Epithelial cell of esophagus (primary cell): ENCODE measurements around the gene NKX6-1.
A peak's percentile ranks its signal among the peaks of the same experiment; 100 is the strongest.

ENCODE experiments used
- DNase-seq: peaks from one replicate; pipeline ENCODE4 v3.0.0; 2010; ENCODE audit warnings: low read depth
- H3K4me3 ChIP-seq: 2 replicates; pipeline ENCODE4 v1.5.1; 2011; ENCODE audit warnings: mild to moderate bottlenecking, low read length, control low read depth
- CTCF ChIP-seq: IDR thresholded peaks from 2 replicates; pipeline ENCODE4 v1.5.1; 2011; ENCODE audit warnings: low read depth, mild to moderate bottlenecking, low read length, control low read depth, inconsistent platforms; ENCODE audit not compliant: insufficient read depth; ENCODE audit errors: missing control alignments

NKX6-1 gene

GRCh38 chr4:84503495-84504437 is 4.7 kb upstream of the NKX6-1 start:
- peak; percentile 83 for TF ChIP-seq CTCF
- peak; percentile 75 for DNase-seq
- no peak overlapping the region for H3K4me3 ChIP-seq

DNA sequence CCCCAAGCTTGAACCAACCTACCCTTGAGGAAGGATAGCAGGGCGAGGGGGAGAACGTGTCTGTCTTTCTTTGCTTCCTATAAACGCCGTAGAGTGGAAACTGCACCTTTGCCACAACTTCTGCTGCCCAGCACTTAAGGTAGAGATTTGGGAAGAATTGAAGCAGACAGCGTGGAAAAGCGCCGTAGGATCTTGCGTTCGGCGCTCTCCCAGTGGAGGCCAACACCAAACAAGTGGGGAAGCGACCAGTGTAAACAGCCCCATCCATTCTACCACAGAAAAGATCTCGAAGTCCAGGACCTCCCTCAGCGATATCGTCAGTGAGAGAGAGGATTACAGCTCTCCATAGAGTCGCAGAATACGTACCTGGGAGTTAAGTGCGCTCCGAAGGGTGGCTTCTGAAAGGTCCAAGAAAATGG is 3.9 kb upstream of the NKX6-1 start:
- no peak for DNase-seq
- no peak overlapping the region for H3K4me3 ChIP-seq
- no peak for TF ChIP-seq CTCF

DNA sequence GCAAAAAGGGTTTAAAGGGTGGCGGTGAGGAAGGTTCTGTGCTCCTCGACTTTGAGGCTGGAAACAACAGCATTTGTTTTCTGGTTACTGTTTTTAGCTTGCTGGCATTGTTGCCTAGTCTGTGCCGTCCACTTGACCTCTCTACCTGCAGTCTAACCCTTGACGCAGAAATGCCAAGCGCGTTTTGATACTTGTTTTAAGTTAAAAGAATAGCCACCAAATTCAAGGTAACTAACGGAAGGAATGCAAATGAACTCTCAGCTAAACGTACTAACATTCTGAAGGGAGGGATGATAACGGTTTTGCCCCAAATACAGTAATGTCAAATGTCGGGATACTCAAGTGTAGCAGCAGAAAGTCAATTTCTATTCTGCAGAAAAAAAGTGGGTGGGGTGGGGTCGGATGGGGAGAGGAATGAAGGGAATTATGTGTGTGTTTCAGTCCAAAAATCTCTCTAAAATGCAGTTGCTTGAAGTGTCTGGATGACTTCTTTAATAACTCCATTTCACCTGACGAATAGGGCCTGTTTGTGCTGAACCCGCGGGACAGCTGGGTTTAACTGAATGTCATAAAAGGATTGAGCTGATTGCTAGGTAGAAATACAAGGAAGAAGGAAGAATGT is 3.4 kb upstream of the NKX6-1 start:
- TF ChIP-seq CTCF: no peak

DNA sequence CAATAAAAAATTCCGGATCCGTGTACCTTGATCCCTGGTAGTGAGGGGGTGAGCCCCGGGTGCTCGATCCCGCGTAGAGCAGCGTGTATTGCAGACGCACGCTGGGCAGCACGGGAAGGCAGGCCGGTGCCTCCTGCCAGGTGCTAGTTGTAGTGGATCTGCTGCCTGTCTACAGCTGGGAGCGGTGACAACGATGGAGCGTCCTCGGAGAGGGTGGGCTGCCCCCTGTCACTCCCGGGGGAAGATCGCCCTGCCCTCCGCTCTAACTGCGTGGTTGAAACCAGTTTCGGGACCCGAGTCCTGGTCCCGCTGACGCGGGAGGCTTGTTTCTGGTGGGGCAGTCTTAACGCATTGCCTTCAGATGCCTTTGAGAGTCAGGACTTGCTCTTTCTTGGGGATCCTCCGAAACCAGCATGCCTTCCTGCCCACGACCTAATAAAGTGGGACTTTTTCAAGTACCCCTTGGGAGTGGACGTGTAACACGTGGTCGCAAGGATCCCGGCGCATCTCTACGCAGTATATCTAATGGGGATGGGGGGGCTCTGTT is 2.7 kb upstream of the NKX6-1 start:
- H3K4me3 ChIP-seq: no peak overlapping the region
- no peak for TF ChIP-seq CTCF
- DNase-seq: no peak

More for the DNA sequence above, 3.4 kb upstream of the NKX6-1 start:
- no peak overlapping the region for H3K4me3 ChIP-seq
- DNase-seq: no peak

DNA sequence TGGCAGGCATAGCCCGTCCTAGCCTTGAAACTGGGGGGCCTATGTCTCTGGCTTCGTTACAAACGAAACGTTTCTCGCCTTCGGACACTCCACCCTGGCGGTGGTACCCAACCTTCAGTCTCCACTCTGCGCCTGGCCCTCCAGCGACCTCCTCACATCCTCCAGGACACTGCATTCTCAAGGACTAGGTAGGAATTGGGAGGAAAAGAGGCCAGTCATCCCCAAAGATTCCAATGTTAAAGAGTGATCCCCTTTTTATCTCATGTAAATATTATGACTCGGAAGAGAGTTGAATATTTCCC is 2.1 kb upstream of the NKX6-1 start:
- no peak overlapping the region for H3K4me3 ChIP-seq
- TF ChIP-seq CTCF: no peak
- DNase-seq: no peak

- H3K4me3 ChIP-seq: no peak overlapping the region
- TF ChIP-seq CTCF: no peak
- no peak for DNase-seq
Measured at GRCh38 chr4:84500386-84501201, 1.5 kb upstream of the NKX6-1 start.
